CD14-positive monocyte (primary cell): ENCODE measurements around the gene MISP3. TPM values are rescaled to one million over a fixed set of nuclear protein-coding genes. Genes with fewer than 3 reads are reported as not detected.
A peak's percentile ranks its signal among the peaks of the same experiment; 100 is the strongest.

ENCODE experiments used
- DNase-seq, 3 donors: peaks; one replicate each; pipeline ENCODE4 v3.0.0-alpha.2; 2011 to 2022
- H2AFZ ChIP-seq: 2 replicates; pipeline ENCODE4 v1.6.0; 2012; ENCODE audit warnings: mild to moderate bottlenecking, low read depth, low read length, inconsistent platforms; ENCODE audit not compliant: insufficient read depth, poor library complexity, severe bottlenecking
- H3K27ac ChIP-seq, 2 donors: 1 replicate in 1 of 2; 2 replicates in 1 of 2; pipeline ENCODE4 v1.5.1; 2012 to 2013; ENCODE audit warnings: low read length in 2 of 2, control low read depth in 1 of 2, inconsistent platforms in 1 of 2, low read depth in 1 of 2, mild to moderate bottlenecking in 1 of 2
- H3K27me3 ChIP-seq, 2 donors: one replicate each; pipeline versions ENCODE4 v1.6.0 to v1.6.1; 2011 to 2013; ENCODE audit warnings: low read length in 2 of 2; ENCODE audit not compliant: control insufficient read depth in 2 of 2, insufficient read depth in 2 of 2
- H3K36me3 ChIP-seq, 2 donors: replicated peaks in 1 of 2; 1 replicate in 1 of 2; 2 replicates in 1 of 2; pipeline versions ENCODE4 v1.5.1 to v1.6.1; 2012 to 2013; ENCODE audit warnings: low read length in 2 of 2, control low read depth in 1 of 2, inconsistent platforms in 1 of 2, mild to moderate bottlenecking in 1 of 2; ENCODE audit not compliant: insufficient read depth in 2 of 2, control insufficient read depth in 1 of 2
- H3K4me1 ChIP-seq, 2 donors: 1 replicate in 1 of 2; 2 replicates in 1 of 2; pipeline versions ENCODE4 v1.5.1 to v1.6.1; 2012 to 2013; ENCODE audit warnings: low read length in 2 of 2, control low read depth in 1 of 2, inconsistent platforms in 1 of 2, mild to moderate bottlenecking in 1 of 2, moderate library complexity in 1 of 2; ENCODE audit not compliant: insufficient read depth in 2 of 2, control insufficient read depth in 1 of 2
- H3K4me2 ChIP-seq: replicated peaks from 2 replicates; pipeline ENCODE3; 2012; ENCODE audit warnings: low read length, moderate library complexity, mild to moderate bottlenecking; ENCODE audit not compliant: poor library complexity, severe bottlenecking; ENCODE audit errors: extremely low read depth
- H3K4me3 ChIP-seq, 3 experiments: fragments of 200-600 bp in 1 of 3; sonication (generic) in 1 of 3; replicated peaks in 1 of 3; 1 replicate in 2 of 3; 2 replicates in 1 of 3; pipeline ENCODE4 v1.5.1; 2011 to 2013; ENCODE audit warnings: low read length in 3 of 3, mild to moderate bottlenecking in 3 of 3, control low read depth in 2 of 3, low read depth in 2 of 3, inconsistent platforms in 1 of 3, moderate library complexity in 1 of 3
- H3K79me2 ChIP-seq: 2 replicates; pipeline ENCODE4 v1.6.0; 2012; ENCODE audit warnings: mild to moderate bottlenecking, control low read depth, inconsistent platforms, low read length, moderate library complexity; ENCODE audit not compliant: insufficient read depth
- H3K9ac ChIP-seq: 2 replicates; pipeline ENCODE4 v1.6.0; 2017; ENCODE audit warnings: low read length, mild to moderate bottlenecking; ENCODE audit not compliant: insufficient read depth, poor library complexity, severe bottlenecking
- H3K9me3 ChIP-seq, 2 donors: replicated peaks in 1 of 2; 1 replicate in 1 of 2; 2 replicates in 1 of 2; pipeline versions ENCODE4 v1.5.1 to v1.6.1; 2012 to 2013; ENCODE audit warnings: low read length in 2 of 2, control low read depth in 1 of 2; ENCODE audit not compliant: control insufficient read depth in 1 of 2, insufficient read depth in 1 of 2
- H4K20me1 ChIP-seq: 2 replicates; pipeline ENCODE4 v1.6.0; 2012; ENCODE audit warnings: mild to moderate bottlenecking, low read length, control low read depth, moderate library complexity; ENCODE audit not compliant: insufficient read depth
- H3K27ac Mint-ChIP-seq, 7 donors: one replicate each; pipeline ENCODE4 v1.8.0; 2020; ENCODE audit warnings: mild to moderate bottlenecking in 7 of 7, mixed read lengths in 7 of 7, moderate library complexity in 6 of 7, inconsistent platforms in 2 of 7
- H3K27me3 Mint-ChIP-seq, 3 donors: one replicate each; pipeline ENCODE4 v1.8.0; 2021 to 2022; ENCODE audit warnings: low read depth in 3 of 3, mild to moderate bottlenecking in 3 of 3, mixed read lengths in 3 of 3, moderate library complexity in 3 of 3, inconsistent platforms in 1 of 3
- H3K36me3 Mint-ChIP-seq, 2 donors: one replicate each; pipeline ENCODE4 v1.8.0; 2020; ENCODE audit warnings: mixed read lengths in 2 of 2, inconsistent platforms in 1 of 2, mild to moderate bottlenecking in 1 of 2
- H3K4me1 Mint-ChIP-seq: one replicate; pipeline ENCODE4 v1.8.0; 2020; ENCODE audit warnings: mild to moderate bottlenecking, mixed read lengths
- H3K4me3 Mint-ChIP-seq, 2 donors: one replicate each; pipeline ENCODE4 v1.8.0; 2020; ENCODE audit warnings: mild to moderate bottlenecking in 2 of 2, mixed read lengths in 2 of 2, moderate library complexity in 1 of 2
- H3K9me3 Mint-ChIP-seq, 7 donors: one replicate each; pipeline ENCODE4 v1.8.0; 2020 to 2022; ENCODE audit warnings: mixed read lengths in 7 of 7, mild to moderate bottlenecking in 6 of 7, moderate library complexity in 6 of 7, inconsistent platforms in 2 of 7
- CTCF ChIP-seq: fragments of 200-600 bp; IDR thresholded peaks from one replicate; pipeline ENCODE4 v1.8.0; 2022; ENCODE audit warnings: antibody characterized with exemption, mild to moderate bottlenecking
- WGBS: methylation state at CpG from one replicate; pipeline ENCODE4 v1.1.5; 2013; ENCODE audit warnings: missing lambda C conversion rate; ENCODE audit not compliant: insufficient coverage; 5-methylcytosine and 5-hydroxymethylcytosine counted together
- intact Hi-C, 2 donors: fragments of 100-400 bp; cut with micrococcal nuclease; formaldehyde crosslinking; loops; one replicate each; pipeline versions ENCODE4 v1.15.0 to v1.15.1; 2023
- polyA plus RNA-seq, 3 donors: library from polyadenylated mRNA; depleted of rRNA in 1 of 3; unstranded in 2 of 3; stranded (reverse) in 1 of 3; fragments of 300-500 nt in 2 of 3; fragments of >200 nt in 1 of 3; fragmentation: Illumina TruSeq in 2 of 3; gene quantifications; 1 replicate in 2 of 3; 2 replicates in 1 of 3; pipeline ENCODE4 v1.2.3, GENCODE V29; 2012 to 2021

MISP3 gene
- polyA plus RNA-seq, 3 donors: 0.42 to 0.77 (median 0.52) TPM

GRCh38 chr19:14096272-14096992, 23.8 kb downstream of the MISP3 start:
- Histone ChIP-seq H3K36me3 (peaks cover 44 to 57% of the 10 kb centered on the region in 2 donors), H2AFZ (no peak overlapping the region), H3K9me3 (peaks cover 6 to 8% of the 10 kb centered on the region in 2 donors), H3K27me3 (no peaks in the 10 kb centered on the region), H3K4me2 (no peak overlapping the region), H3K27ac (no peak overlapping the region), H3K4me1 (peaks cover 9 to 10% of the 10 kb centered on the region in 2 donors), H3K9ac (no peak overlapping the region), H3K79me2 (peaks cover 2% of the 10 kb centered on the region), H4K20me1 (peaks cover 75% of the 10 kb centered on the region), H3K4me3 (no peak overlapping the region)
- no peak for TF ChIP-seq CTCF
- peaks cover 0 to 11% (median 7%) of the 10 kb centered on the region in 7 donors for H3K9me3 Mint-ChIP-seq
- no peaks in the 10 kb centered on the region for H3K27me3 Mint-ChIP-seq
- 96% methylated on average over 3 of the region's 11 CpGs for WGBS
- intact Hi-C loops: no loop called here
- no peak overlapping the region for H3K4me3 Mint-ChIP-seq
- DNase-seq: no peak
- peaks cover 52 to 63% of the 10 kb centered on the region in 2 donors for H3K36me3 Mint-ChIP-seq
- H3K27ac Mint-ChIP-seq: peak overlapping the region in 3 of 7 donors; percentile 32 to 80 (median 54)
- H3K4me1 Mint-ChIP-seq: peaks cover 8% of the 10 kb centered on the region

- intact Hi-C loops: no loop called here
- H3K4me3 Mint-ChIP-seq: no peak overlapping the region
- WGBS: 94% methylated on average over 21 of the region's 21 CpGs
Observed at GRCh38 chr19:14097532-14098151, 25.1 kb downstream of the MISP3 start.

More at GRCh38 chr19:14097532-14098151, 25.1 kb downstream of the MISP3 start:
- DNase-seq: no peak
- Histone ChIP-seq H3K4me1 (no peaks in the 10 kb centered on the region), H3K9ac (no peak overlapping the region), H3K4me2 (no peak overlapping the region), H3K9me3 (peaks cover 6 to 8% of the 10 kb centered on the region in 2 donors), H4K20me1 (peaks cover 77% of the 10 kb centered on the region), H3K36me3 (peaks cover 55 to 69% of the 10 kb centered on the region in 2 donors), H3K27me3 (no peaks in the 10 kb centered on the region), H3K27ac (no peak overlapping the region), H3K79me2 (peaks cover 2% of the 10 kb centered on the region), H3K4me3 (no peak overlapping the region), H2AFZ (no peak overlapping the region)
- Mint-ChIP-seq H3K9me3 (peaks cover 0 to 11% (median 7%) of the 10 kb centered on the region in 7 donors), H3K36me3 (peaks cover 60 to 75% of the 10 kb centered on the region in 2 donors), H3K27me3 (no peaks in the 10 kb centered on the region), H3K27ac (peak overlapping the region in 1 of 7 donors; percentile 71), H3K4me1 (no peaks in the 10 kb centered on the region)
- TF ChIP-seq CTCF: peak; percentile 29
